Esophagus (tissue), 2 donors: Measurements from ENCODE around the gene NEURL3. TPM values are rescaled to one million over a fixed set of nuclear protein-coding genes. Genes with fewer than 3 reads are reported as not detected.
"Not testable (repeated sequence)": the region's sequence is repeated elsewhere in the genome, so short reads cannot be mapped to it uniquely, and the experiment has no call there.

Experiments
- H3K27ac ChIP-seq, 2 donors: one replicate each; pipeline ENCODE4 v1.5.1; 2013; ENCODE audit warnings: low read depth in 2 of 2, mild to moderate bottlenecking in 2 of 2, inconsistent platforms in 1 of 2, low read length in 1 of 2, moderate library complexity in 1 of 2
- H3K27me3 ChIP-seq, 2 donors: one replicate each; pipeline ENCODE4 v1.6.1; 2013; ENCODE audit warnings: low read length in 2 of 2, control low read depth in 1 of 2, mild to moderate bottlenecking in 1 of 2; ENCODE audit not compliant: insufficient read depth in 2 of 2, control insufficient read depth in 1 of 2
- H3K36me3 ChIP-seq, 2 donors: one replicate each; pipeline ENCODE4 v1.6.1; 2013; ENCODE audit warnings: low read length in 1 of 2; ENCODE audit not compliant: control insufficient read depth in 2 of 2, insufficient read depth in 2 of 2
- H3K4me1 ChIP-seq, 2 donors: one replicate each; pipeline ENCODE4 v1.6.1; 2013; ENCODE audit warnings: low read length in 1 of 2; ENCODE audit not compliant: control insufficient read depth in 2 of 2, insufficient read depth in 2 of 2
- H3K4me3 ChIP-seq, 2 donors: one replicate each; pipeline ENCODE4 v1.5.1; 2013; ENCODE audit warnings: low read length in 2 of 2, mild to moderate bottlenecking in 2 of 2, low read depth in 1 of 2, moderate library complexity in 1 of 2
- H3K9me3 ChIP-seq, 2 donors: one replicate each; pipeline ENCODE4 v1.6.1; 2013; ENCODE audit warnings: mild to moderate bottlenecking in 2 of 2, low read depth in 1 of 2, low read length in 1 of 2, moderate library complexity in 1 of 2; ENCODE audit not compliant: control insufficient read depth in 2 of 2, insufficient read depth in 1 of 2
- WGBS, 2 donors: extraction: QIAGEN DNeasy Blood & Tissue Kit; methylation state at CpG; one replicate each; pipeline ENCODE4 v1.1.7; 2013; 5-methylcytosine and 5-hydroxymethylcytosine counted together
- polyA plus RNA-seq, 2 donors: library from polyadenylated mRNA; stranded (reverse); fragments of 200-250 nt; gene quantifications; one replicate each; pipeline ENCODE4 v1.2.3, GENCODE V29; 2013
- donor health status: healthy with polysubstance abuse.
- donor health status: Bipolar disorder and iron deficiency.

The NEURL3 gene
- polyA plus RNA-seq, 2 donors: 0.06 TPM; not detected in 1

DNA sequence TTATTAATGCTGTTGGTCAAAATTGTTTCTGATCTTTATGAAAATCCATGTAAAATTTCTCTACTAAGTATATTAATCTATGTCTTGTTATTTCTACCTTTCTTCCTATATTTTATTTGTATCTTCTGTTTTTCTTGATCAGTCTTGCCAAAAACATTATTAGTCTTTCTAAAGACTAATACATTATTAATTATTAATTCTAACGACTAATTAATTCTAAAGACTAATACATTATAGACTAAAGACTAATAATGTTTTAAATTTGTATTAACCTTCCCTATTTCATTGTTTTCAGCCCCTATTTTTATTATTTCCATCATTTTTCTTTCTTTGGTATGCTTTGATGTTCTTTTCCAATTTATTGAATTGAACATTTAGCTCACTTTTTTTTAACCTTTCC is 27.7 kb downstream of the NEURL3 start:
- no peaks in the 10 kb centered on the region for H3K9me3 ChIP-seq
- no peaks in the 10 kb centered on the region for H3K27me3 ChIP-seq
- H3K36me3 ChIP-seq: no peaks in the 10 kb centered on the region
- no peak overlapping the region for H3K27ac ChIP-seq
- WGBS, 2 donors: 54 to 60% methylated on average over 1 of the region's 1 CpG
- H3K4me1 ChIP-seq: no peaks in the 10 kb centered on the region
- no peak overlapping the region for H3K4me3 ChIP-seq

DNA sequence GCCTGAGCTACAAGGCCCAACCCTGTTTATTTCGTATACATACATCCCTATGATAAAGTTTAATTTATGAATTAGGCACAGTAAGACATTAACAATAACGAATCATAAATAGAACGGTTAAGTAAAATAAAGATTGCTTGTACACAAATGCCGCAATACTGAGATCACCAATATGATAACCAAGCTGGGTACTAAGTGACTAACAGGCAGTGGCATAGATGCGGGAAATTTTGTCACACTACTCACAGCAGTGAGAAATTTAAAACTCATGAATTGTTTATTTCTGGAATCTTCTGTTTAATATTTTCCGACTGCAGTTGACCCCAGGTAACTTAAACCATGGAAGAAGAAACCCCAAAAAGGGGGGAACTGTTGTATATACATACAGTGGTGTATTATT is 33.4 kb downstream of the NEURL3 start:
- Histone ChIP-seq H3K27ac (no peak overlapping the region), H3K4me1 (no peaks in the 10 kb centered on the region), H3K36me3 (no peaks in the 10 kb centered on the region), H3K9me3 (no peaks in the 10 kb centered on the region), H3K4me3 (no peak overlapping the region), H3K27me3 (no peaks in the 10 kb centered on the region)
- WGBS, 2 donors: 89% methylated on average over 6 of the region's 6 CpGs

DNA sequence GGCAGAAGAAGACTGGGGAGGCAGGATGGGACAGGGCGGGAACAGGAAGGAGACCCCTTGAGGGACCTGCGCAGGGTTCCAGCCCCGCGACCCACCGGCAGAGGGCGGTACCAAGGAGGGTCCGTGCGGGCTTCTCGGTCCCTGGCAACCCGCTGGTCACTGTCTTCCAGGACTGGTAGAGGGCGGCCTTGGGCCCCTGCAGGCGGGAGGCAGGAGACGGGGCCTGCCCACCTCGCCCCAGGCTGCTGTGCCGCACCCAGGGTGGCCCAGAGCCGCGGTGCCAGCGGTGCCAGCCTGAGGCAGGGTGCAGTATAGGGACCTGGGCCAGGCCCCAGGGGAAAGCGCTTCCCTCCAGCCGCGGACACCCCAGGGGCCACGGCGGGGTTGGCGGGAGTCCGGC is 34.5 kb downstream of the NEURL3 start:
- H3K4me3 ChIP-seq: no peak overlapping the region
- WGBS, 2 donors: 5 to 14% methylated on average over 22 to 25 of the region's 25 CpGs

DNA sequence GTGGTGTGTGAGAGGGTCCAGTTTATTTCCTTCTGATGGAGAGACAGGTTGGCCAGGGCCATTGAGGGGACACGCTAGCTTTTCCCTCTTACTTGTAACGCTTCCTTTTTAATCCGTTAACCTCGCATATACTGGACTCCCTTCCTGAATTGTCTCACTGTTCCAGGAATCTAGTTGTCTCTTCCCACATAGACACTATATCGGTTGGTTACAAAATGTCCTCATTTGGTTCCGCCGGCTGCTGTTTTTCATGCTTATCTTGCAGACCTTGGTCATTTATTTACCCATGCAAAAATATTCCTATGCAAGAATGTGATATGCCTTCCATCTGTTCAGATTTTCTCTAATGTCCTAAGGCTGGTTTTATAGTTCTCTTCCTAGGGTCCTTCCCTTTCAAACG is 35.0 kb downstream of the NEURL3 start:
- no peak overlapping the region for H3K4me3 ChIP-seq
- 64 to 75% methylated on average over 8 of the region's 8 CpGs for WGBS, 2 donors

More for the DNA sequence above, 34.5 kb downstream of the NEURL3 start:
- no peaks in the 10 kb centered on the region for H3K9me3 ChIP-seq
- no peak overlapping the region for H3K27ac ChIP-seq
- H3K36me3 ChIP-seq: no peaks in the 10 kb centered on the region
- no peaks in the 10 kb centered on the region for H3K4me1 ChIP-seq
- H3K27me3 ChIP-seq: no peaks in the 10 kb centered on the region

DNA sequence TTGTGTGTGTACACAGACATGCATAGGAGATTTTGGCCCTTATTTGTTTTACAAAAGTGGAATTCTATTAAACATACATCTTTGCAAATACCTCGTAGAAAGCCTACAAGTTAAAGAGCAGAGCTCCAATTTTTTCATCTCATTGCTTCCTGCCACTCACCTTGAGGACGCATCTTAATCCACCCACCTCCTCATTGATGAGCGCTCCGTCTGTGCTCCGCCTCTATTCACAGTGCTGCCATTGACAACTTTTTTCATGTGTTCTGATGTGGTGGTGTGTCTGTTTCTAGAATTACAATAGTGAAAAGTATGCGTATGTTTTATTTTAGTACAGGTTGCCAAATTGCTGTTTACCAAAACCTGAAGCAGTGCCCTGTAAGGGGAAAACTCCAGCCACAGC is 36.3 kb downstream of the NEURL3 start:
- Histone ChIP-seq H3K4me1 (no peaks in the 10 kb centered on the region), H3K9me3 (peaks cover 0 to 2% of the 10 kb centered on the region in 2 donors), H3K27me3 (no peaks in the 10 kb centered on the region), H3K36me3 (no peaks in the 10 kb centered on the region), H3K27ac (no peak overlapping the region), H3K4me3 (no peak overlapping the region)
- WGBS, 2 donors: 71 to 77% methylated on average over 6 of the region's 6 CpGs

More for the DNA sequence above, 35.0 kb downstream of the NEURL3 start:
- no peak overlapping the region for H3K27ac ChIP-seq
- no peaks in the 10 kb centered on the region for H3K4me1 ChIP-seq
- H3K36me3 ChIP-seq: no peaks in the 10 kb centered on the region
- no peaks in the 10 kb centered on the region for H3K27me3 ChIP-seq
- H3K9me3 ChIP-seq: no peaks in the 10 kb centered on the region

DNA sequence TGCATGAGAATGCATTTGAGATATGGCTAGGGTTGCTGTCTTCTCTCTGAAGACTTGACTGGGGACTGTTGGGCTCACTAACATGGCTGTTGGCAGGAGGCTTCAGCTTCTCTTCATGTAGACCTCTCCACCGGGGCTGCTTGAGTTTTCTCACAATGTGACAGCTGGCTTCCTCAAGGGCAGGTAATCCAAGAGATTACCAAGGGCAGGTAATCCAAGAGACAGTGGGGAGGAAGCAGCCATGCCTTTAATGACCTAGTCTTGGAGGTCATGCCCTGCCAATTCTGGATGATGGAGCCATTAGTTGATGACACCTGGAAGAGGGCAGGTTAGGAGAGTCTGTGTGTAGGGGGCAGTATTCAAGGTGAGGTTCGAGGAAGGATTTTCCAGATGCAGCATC is 40.5 kb downstream of the NEURL3 start:
- Histone ChIP-seq H3K27me3 (no peaks in the 10 kb centered on the region), H3K36me3 (no peaks in the 10 kb centered on the region), H3K27ac (no peak overlapping the region), H3K4me3 (no peak overlapping the region), H3K9me3 (peaks cover 0 to 2% of the 10 kb centered on the region in 2 donors), H3K4me1 (no peaks in the 10 kb centered on the region)
- WGBS, 2 donors: 90 to 94% methylated on average over 2 of the region's 2 CpGs

DNA sequence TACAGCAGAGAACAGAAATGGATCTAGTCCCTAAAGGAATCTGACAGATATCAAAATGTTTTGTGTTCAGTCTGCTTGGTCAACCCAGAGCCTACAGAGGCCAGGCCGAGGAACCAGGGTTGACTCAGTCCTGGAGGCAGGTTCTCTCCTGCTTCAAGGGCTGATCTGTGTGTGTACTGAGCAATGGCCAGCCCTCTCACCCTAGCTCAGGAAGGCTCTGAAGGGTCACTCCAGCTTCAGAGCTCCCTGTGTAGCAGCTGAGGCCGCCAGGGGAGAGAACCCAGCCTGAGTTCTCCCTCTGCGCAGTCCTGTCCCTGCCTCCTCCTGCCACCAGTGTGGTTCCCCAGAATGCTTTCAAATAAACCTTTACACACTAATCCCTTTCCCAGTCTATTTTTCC is 41.1 kb downstream of the NEURL3 start:
- Histone ChIP-seq H3K9me3 (peaks cover 0 to 2% of the 10 kb centered on the region in 2 donors), H3K36me3 (no peaks in the 10 kb centered on the region), H3K4me3 (no peak overlapping the region), H3K27me3 (no peaks in the 10 kb centered on the region), H3K27ac (no peak overlapping the region), H3K4me1 (no peaks in the 10 kb centered on the region)
- WGBS, 2 donors: 82 to 85% methylated on average over 3 of the region's 3 CpGs

DNA sequence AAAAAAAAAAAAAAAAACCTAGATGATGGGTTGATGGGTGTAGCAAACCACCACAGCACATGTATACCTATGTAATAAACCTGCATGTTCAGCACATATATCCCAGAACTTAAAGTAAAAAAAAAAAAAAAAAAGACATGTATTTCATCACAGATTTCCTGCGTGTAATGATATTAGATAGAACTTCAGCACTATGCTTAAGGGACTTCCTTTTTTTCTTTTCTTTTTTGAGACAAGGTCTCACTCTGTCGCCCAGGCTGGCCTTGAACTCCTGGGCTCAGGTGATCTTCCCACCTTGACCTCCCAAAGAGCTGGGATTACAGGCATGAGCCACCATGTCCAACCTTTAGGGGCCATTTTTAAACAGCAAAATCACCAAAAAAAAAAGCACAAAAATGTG is 42.0 kb downstream of the NEURL3 start:
- peaks cover 0 to 2% of the 10 kb centered on the region in 2 donors for H3K9me3 ChIP-seq
- no peak overlapping the region for H3K4me3 ChIP-seq
- H3K27me3 ChIP-seq: no peaks in the 10 kb centered on the region
- H3K4me1 ChIP-seq: no peaks in the 10 kb centered on the region
- H3K36me3 ChIP-seq: no peaks in the 10 kb centered on the region
- H3K27ac ChIP-seq: no peak overlapping the region
- 77 to 84% methylated on average over 2 of the region's 2 CpGs for WGBS, 2 donors

DNA sequence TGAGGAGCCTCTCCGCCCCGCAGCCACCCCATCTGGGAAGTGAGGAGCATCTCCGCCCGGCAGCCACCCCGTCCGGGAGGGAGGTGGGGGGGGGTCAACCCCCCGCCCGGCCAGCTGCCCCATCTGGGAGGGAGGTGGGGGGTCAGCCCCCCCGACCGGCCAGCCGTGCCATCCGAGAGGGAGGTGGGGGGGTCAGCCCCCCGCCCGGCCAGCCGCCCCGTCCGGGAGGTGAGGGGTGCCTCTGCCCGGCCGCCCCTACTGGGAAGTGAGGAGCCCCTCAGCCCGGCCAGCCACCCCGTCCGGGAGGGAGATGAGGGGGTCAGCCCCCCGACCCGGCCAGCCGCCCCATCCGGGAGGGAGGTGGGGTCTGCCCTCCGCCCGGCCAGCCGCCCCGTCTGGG is 43.5 kb downstream of the NEURL3 start:
- not testable (repeated sequence) for H3K9me3 ChIP-seq, H3K27me3 ChIP-seq, H3K27ac ChIP-seq, H3K36me3 ChIP-seq, H3K4me3 ChIP-seq, H3K4me1 ChIP-seq
- 93 to 100% methylated on average over 1 to 23 of the region's 30 CpGs for WGBS, 2 donors

DNA sequence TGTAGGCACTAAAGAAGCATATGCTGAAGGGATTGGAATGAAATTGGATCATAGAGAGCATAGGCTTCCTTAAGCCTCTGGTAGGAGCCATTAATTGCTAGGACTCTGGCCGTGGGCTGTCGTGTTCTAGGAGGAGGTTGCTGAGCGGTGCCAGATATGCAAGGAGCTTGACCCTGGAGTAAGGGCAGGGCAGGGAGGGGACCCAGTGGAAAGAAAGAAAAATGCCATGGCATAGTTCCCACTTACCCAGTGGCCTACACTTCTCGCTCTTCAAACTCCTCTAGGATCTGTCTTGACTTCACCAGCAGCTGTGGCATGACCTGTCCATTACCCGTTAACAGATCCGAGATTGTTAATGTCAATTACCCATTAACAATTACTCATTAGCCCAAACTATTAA is 53.1 kb downstream of the NEURL3 start:
- Histone ChIP-seq H3K4me1 (no peaks in the 10 kb centered on the region), H3K4me3 (no peak overlapping the region), H3K27ac (no peak overlapping the region), H3K36me3 (no peaks in the 10 kb centered on the region), H3K27me3 (no peaks in the 10 kb centered on the region), H3K9me3 (no peaks in the 10 kb centered on the region)
- 89 to 94% methylated on average over 6 of the region's 6 CpGs for WGBS, 2 donors
